ENCODE measurements around the gene FMNL1. TPM values are rescaled to one million over a fixed set of nuclear protein-coding genes. Genes with fewer than 3 reads are reported as not detected.

FMNL1 gene
- total RNA-seq, 2 donors from 2014 or later = 3.5 to 4.5 TPM

- Mint-ChIP-seq H3K36me3 (ENCODE audit: low read depth) (no peaks in the 10 kb centered on the region), H3K27ac (no peak overlapping the region), H3K27me3 (ENCODE audit: insufficient read depth) (peaks cover 55% of the 10 kb centered on the region), H3K4me3 (no peak overlapping the region), H3K9me3 (no peaks in the 10 kb centered on the region), H3K4me1 (peaks cover 13% of the 10 kb centered on the region)
- Histone ChIP-seq H3K36me3 (ENCODE audit: control insufficient read depth, insufficient read depth, low read length) (no peaks in the 10 kb centered on the region), H3K4me3 (ENCODE audit: low read length) (no peak overlapping the region), H3K9ac (ENCODE audit: extremely low read depth, low read length, poor library complexity, severe bottlenecking) (no peak overlapping the region), H3K4me1 (ENCODE audit: control insufficient read depth, insufficient read depth, low read length) (peaks cover 2% of the 10 kb centered on the region), H3K27ac (ENCODE audit: low read depth, low read length) (no peak overlapping the region), H3K9me3 (ENCODE audit: control insufficient read depth, low read length) (no peaks in the 10 kb centered on the region), H3K27me3 (ENCODE audit: control insufficient read depth, insufficient read depth, low read length, poor library complexity, severe bottlenecking) (peaks cover 22% of the 10 kb centered on the region)
- 94 to 100% methylated on average over 6 to 18 of the region's 18 CpGs for WGBS, 2 experiments (ENCODE audit: insufficient coverage in 1 of 2, insufficient read length in 1 of 2)
- TF ChIP-seq, protein P1, sequence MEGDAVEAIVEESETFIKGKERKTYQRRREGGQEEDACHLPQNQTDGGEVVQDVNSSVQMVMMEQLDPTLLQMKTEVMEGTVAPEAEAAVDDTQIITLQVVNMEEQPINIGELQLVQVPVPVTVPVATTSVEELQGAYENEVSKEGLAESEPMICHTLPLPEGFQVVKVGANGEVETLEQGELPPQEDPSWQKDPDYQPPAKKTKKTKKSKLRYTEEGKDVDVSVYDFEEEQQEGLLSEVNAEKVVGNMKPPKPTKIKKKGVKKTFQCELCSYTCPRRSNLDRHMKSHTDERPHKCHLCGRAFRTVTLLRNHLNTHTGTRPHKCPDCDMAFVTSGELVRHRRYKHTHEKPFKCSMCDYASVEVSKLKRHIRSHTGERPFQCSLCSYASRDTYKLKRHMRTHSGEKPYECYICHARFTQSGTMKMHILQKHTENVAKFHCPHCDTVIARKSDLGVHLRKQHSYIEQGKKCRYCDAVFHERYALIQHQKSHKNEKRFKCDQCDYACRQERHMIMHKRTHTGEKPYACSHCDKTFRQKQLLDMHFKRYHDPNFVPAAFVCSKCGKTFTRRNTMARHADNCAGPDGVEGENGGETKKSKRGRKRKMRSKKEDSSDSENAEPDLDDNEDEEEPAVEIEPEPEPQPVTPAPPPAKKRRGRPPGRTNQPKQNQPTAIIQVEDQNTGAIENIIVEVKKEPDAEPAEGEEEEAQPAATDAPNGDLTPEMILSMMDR (conservative IDR thresholded peaks at IDR 0.05) = no peak
- DNase-seq = no peak
These were observed 22.1 kb downstream of the FMNL1 start for GRCh38 chr17:45243750-45244149.

DNA sequence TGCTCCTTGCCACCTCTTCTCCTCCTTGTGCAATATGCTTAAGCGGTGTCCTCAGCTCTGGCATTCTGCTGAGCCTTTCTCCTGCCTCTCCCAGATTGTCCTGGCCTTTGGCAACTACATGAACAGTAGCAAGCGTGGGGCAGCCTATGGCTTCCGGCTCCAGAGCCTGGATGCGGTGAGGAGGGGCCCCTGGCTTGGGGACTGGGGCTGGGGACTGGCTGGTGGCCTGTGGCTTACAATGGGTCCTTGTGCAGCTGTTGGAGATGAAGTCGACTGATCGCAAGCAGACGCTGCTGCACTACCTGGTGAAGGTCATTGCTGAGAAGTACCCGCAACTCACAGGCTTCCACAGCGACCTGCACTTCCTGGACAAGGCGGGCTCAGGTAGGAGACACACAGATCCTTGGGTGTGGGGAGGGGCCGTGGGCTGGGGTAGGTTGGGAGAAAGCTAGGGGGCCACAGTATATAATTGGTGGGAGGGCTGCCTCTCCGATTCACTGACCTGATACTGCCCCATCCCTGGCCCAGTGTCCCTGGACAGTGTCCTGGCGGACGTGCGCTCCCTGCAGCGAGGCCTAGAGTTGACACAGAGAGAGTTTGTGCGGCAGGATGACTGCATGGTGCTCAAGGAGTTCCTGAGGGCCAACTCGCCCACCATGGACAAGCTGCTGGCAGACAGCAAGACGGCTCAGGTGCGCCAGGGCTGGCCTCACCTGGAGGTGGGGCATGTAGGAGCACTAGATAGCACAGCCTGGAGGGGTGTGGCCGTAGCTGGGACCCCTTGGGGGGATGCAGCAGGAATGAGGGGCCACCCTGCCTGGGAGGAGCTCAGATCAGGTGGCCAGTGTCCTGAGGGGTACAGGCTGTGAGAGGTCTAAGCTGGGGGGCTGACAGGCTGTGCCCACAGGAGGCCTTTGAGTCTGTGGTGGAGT lies 23.3 kb downstream of the FMNL1 start:
- TF ChIP-seq, protein P1 (conservative IDR thresholded peaks at IDR 0.05) = no peak
- Histone ChIP-seq H3K9me3 (ENCODE audit: control insufficient read depth, low read length) (no peaks in the 10 kb centered on the region), H3K27me3 (ENCODE audit: control insufficient read depth, insufficient read depth, low read length, poor library complexity, severe bottlenecking) (peaks cover 12% of the 10 kb centered on the region), H3K27ac (ENCODE audit: low read depth, low read length) (no peak overlapping the region), H3K9ac (ENCODE audit: extremely low read depth, low read length, poor library complexity, severe bottlenecking) (no peak overlapping the region), H3K4me3 (ENCODE audit: low read length) (no peak overlapping the region), H3K36me3 (ENCODE audit: control insufficient read depth, insufficient read depth, low read length) (peaks cover under 1% of the 10 kb centered on the region), H3K4me1 (ENCODE audit: control insufficient read depth, insufficient read depth, low read length) (peaks cover 3% of the 10 kb centered on the region)
- no peak for DNase-seq
- Mint-ChIP-seq H3K4me3 (no peak overlapping the region), H3K4me1 (peaks cover 17% of the 10 kb centered on the region), H3K36me3 (ENCODE audit: low read depth) (peaks cover 6% of the 10 kb centered on the region), H3K9me3 (no peaks in the 10 kb centered on the region), H3K27ac (no peak overlapping the region), H3K27me3 (ENCODE audit: insufficient read depth) (peaks cover 43% of the 10 kb centered on the region)
- WGBS, 2 experiments (ENCODE audit: insufficient coverage in 1 of 2, insufficient read length in 1 of 2) = 95 to 98% methylated on average over 14 to 21 of the region's 21 CpGs

DNA sequence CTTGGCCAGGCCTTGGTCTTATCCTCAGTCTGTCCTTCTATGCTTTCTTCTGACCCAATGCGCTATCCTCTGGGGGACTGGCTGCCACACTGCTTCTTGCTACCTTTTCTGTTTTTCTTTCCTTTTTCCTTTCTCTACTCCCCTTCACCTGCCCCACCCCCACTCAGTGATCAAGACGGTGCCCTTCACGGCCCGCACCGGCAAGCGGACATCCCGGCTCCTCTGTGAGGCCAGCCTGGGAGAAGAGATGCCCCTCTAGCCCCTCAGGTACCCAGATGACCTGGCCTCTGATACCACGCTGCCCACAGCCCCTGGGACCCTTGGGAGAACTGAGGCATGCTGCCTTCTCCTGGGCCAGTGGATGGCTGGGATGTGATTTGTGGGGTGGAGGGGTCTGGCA lies 24.7 kb downstream of the FMNL1 start:
- no peak overlapping the region for H3K9ac ChIP-seq (ENCODE audit: extremely low read depth, low read length, poor library complexity, severe bottlenecking)
- Mint-ChIP-seq H3K4me1 (peaks cover 13% of the 10 kb centered on the region), H3K9me3 (no peaks in the 10 kb centered on the region), H3K27me3 (ENCODE audit: insufficient read depth) (peaks cover 30% of the 10 kb centered on the region), H3K4me3 (peak overlapping the region; percentile 79), H3K36me3 (ENCODE audit: low read depth) (peaks cover 9% of the 10 kb centered on the region), H3K27ac (no peak overlapping the region)
- H3K36me3 ChIP-seq (ENCODE audit: control insufficient read depth, insufficient read depth, low read length) = peaks cover 4% of the 10 kb centered on the region
- no peaks in the 10 kb centered on the region for H3K9me3 ChIP-seq (ENCODE audit: control insufficient read depth, low read length)
- peak overlapping the region; percentile 88 for H3K4me3 ChIP-seq (ENCODE audit: low read length)
- TF ChIP-seq, protein P1 (conservative IDR thresholded peaks at IDR 0.05) = no peak
- H3K27ac ChIP-seq (ENCODE audit: low read depth, low read length) = no peak overlapping the region
- no peak for DNase-seq
- 81 to 86% methylated on average over 7 to 8 of the region's 8 CpGs for WGBS, 2 experiments (ENCODE audit: insufficient coverage in 1 of 2, insufficient read length in 1 of 2)
- peaks cover 3% of the 10 kb centered on the region for H3K4me1 ChIP-seq (ENCODE audit: control insufficient read depth, insufficient read depth, low read length)
- H3K27me3 ChIP-seq (ENCODE audit: control insufficient read depth, insufficient read depth, low read length, poor library complexity, severe bottlenecking) = peaks cover under 1% of the 10 kb centered on the region

All from endodermal cell (in vitro differentiated cells).